Activated T-helper 17 cell treated with anti-CD3 and anti-CD28 coated beads, Interleukin-2, amount 50 U/mL, for 72 hours (primary cell): ENCODE data around the gene GABRR2. TPM values are rescaled to one million over a fixed set of nuclear protein-coding genes. Genes with fewer than 3 reads are reported as not detected.
"Not testable (repeated sequence)": the region's sequence is repeated elsewhere in the genome, so short reads cannot be mapped to it uniquely, and the experiment has no call there.

ENCODE experiments used
- ATAC-seq: fragments of 150-1000 bp; cut with Tn5 transposase; replicated peaks from 2 replicates; pipeline ENCODE4 v1.10.0; 2021; ENCODE audit warnings: mild to moderate bottlenecking, moderate library complexity
- H3K27ac Mint-ChIP-seq: one replicate; pipeline ENCODE4 v1.8.0; 2022; ENCODE audit warnings: mixed read lengths
- H3K27me3 Mint-ChIP-seq: one replicate; pipeline ENCODE4 v1.8.0; 2022; ENCODE audit warnings: mixed read lengths
- H3K36me3 Mint-ChIP-seq: one replicate; pipeline ENCODE4 v1.8.0; 2022; ENCODE audit warnings: low read depth, mild to moderate bottlenecking, mixed read lengths
- H3K4me1 Mint-ChIP-seq: one replicate; pipeline ENCODE4 v1.8.0; 2022; ENCODE audit warnings: mixed read lengths
- H3K4me3 Mint-ChIP-seq: one replicate; pipeline ENCODE4 v1.8.0; 2022; ENCODE audit warnings: mild to moderate bottlenecking, mixed read lengths
- H3K9me3 Mint-ChIP-seq: one replicate; pipeline ENCODE4 v1.8.0; 2022; ENCODE audit warnings: mixed read lengths
- total RNA-seq, 2 donors: library from RNA; stranded (reverse); gene quantifications; one replicate each; pipeline ENCODE4 v1.2.3, GENCODE V29; 2022

GABRR2 gene
- total RNA-seq, 2 donors from 2014 or later: 0.64 to 0.71 TPM

DNA sequence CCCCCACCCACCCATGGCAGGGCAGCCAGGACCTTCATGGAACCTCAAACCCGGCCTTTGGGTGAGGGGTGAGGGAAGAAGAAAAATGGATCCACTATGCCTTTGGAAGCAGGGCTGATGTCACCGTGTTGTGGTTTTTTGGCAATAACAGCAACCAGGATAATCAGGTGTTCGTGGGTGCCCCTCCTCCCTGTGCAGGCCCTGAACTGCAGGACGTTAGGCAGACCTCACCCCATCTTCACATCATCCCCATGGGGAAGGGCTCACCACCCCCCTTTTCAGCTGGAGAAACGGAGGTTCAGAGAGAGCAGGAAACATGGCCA, 3.6 kb downstream of the GABRR2 start:
- H3K27ac Mint-ChIP-seq: no peak overlapping the region
- no peaks in the 10 kb centered on the region for H3K27me3 Mint-ChIP-seq
- H3K4me3 Mint-ChIP-seq: no peak overlapping the region
- ATAC-seq: no peak
- H3K4me1 Mint-ChIP-seq: no peaks in the 10 kb centered on the region
- no peaks in the 10 kb centered on the region for H3K9me3 Mint-ChIP-seq
- peaks cover 5% of the 10 kb centered on the region for H3K36me3 Mint-ChIP-seq

DNA sequence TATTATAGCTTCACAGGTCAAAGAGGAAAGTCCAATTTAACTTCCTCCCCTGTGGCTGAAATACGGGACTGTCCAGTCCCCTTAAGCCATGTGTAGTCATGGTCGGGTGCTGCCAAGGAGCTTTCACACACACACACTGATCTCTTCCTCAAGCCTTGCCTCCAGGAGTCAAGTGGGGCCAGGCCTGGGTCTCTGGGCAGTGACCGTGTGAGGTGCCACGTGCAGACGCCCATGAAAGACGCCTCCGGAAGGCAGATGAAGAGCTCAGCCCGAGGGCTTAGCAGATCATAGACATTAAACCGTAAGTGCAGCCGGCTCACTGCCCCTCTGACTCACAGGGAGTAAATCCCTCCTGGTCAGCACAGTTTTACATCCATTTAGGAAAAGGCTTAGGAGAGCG, 4.2 kb downstream of the GABRR2 start:
- Mint-ChIP-seq H3K36me3 (peaks cover 2% of the 10 kb centered on the region), H3K4me1 (no peaks in the 10 kb centered on the region), H3K9me3 (no peaks in the 10 kb centered on the region), H3K27ac (no peak overlapping the region), H3K4me3 (no peak overlapping the region), H3K27me3 (no peaks in the 10 kb centered on the region)
- ATAC-seq: no peak

DNA sequence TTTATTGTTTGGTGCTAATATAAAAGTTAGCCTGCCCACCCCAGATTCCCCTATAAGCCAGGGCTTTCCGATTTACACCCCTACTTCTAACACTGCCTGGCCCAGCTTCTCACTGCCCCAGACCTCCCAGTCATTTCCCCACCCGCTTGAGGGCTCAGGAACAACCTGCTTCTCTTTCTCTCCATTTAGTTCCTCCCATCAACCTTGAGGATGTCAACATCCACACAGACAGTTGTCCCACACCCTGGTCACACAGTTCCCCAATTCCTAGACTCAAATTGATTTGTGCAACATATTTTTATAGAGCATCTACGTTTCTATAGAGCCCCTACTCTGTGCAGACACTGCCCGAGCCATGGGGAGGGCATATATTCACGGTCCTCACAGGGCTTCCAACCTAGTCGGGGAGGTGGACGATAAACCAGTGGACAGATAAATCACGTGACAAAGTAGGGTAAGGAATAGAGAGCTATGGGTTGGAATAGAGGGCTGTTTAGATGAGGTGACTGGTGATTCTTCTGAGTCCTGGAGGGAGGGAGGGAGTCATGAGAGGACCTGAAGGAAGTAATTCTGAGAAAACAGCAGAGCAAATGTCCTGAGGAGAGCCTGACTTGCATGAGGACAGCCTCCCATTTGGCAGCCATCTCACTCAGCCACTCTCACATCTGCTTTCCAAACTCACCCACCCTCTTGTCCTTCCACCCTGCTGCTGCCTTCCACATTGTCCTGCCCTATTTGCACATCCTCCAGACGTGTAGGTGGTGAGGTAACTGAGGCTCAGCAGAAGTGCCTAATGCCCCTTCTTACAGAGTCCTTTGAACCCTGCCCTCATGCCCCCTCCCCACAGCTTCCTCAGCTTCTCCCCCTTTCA, 6.3 kb downstream of the GABRR2 start:
- Mint-ChIP-seq H3K27ac (no peak overlapping the region), H3K4me3 (no peak overlapping the region), H3K36me3 (no peaks in the 10 kb centered on the region), H3K27me3 (no peaks in the 10 kb centered on the region), H3K4me1 (no peaks in the 10 kb centered on the region), H3K9me3 (no peaks in the 10 kb centered on the region)
- ATAC-seq: no peak

- H3K9me3 Mint-ChIP-seq, ATAC-seq: not testable (repeated sequence)
These were observed 10.6 kb downstream of the GABRR2 start for GRCh38 chr6:89304517-89304916.

DNA sequence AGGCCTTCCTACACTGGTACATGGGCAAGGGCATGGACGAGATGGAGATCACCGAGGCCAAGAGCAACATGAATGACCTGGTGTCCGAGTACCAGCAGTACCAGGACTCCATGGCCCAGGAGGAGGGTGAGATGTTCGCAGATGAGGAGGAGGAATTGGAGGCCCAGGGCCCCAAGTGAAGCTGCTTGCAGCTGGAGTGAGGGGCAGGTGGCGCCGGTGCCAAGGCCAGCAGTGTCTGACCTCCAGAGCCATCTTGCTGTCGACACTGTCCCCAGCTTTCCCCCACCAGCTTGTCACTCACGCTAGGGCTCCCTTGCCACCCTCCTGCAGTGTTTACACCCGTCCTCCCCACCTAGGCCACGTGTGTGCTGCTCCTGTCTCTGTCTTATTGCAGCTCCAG, 12.2 kb downstream of the GABRR2 start:
- H3K4me1 Mint-ChIP-seq: peaks cover 19% of the 10 kb centered on the region

More at GRCh38 chr6:89304517-89304916, 10.6 kb downstream of the GABRR2 start:
- not testable (repeated sequence) for H3K27ac Mint-ChIP-seq, H3K36me3 Mint-ChIP-seq, H3K4me1 Mint-ChIP-seq, H3K27me3 Mint-ChIP-seq, H3K4me3 Mint-ChIP-seq

DNA sequence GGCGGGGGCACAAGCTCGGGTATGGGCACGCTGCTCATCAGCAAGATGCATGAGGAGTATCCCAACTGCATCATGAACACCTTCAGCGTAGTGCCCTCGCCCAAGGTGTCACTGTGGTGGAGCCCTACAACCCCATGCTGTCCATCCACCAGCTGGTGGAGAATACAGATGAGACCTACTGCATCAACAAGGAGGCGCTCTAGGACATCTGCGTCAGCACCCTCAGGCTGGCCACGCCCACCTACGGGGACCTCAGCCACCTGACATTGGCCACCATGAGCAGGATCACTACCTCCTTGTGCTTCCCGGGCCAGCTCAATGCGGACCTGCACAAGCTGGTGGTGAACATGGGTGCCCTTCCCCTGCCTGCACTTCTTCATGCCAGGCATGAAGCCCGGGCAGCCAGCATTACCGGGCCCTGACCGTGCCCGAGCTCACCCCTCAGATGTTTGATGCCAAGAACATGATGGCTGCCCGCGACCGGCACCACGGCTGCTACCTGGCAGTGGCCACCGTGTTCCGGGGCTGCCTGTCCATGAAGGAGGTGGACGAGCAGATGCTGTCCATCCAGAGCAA, 12.8 kb downstream of the GABRR2 start:
- H3K27ac Mint-ChIP-seq: no peak overlapping the region
- H3K4me3 Mint-ChIP-seq: no peak overlapping the region
- ATAC-seq: no peak
- H3K27me3 Mint-ChIP-seq: no peaks in the 10 kb centered on the region
- H3K36me3 Mint-ChIP-seq: peaks cover 6% of the 10 kb centered on the region
- H3K9me3 Mint-ChIP-seq: no peaks in the 10 kb centered on the region
- peaks cover 25% of the 10 kb centered on the region for H3K4me1 Mint-ChIP-seq

More for the DNA sequence above, 12.2 kb downstream of the GABRR2 start:
- ATAC-seq: no peak
- Mint-ChIP-seq H3K36me3 (peaks cover 3% of the 10 kb centered on the region), H3K4me3 (no peak overlapping the region), H3K27ac (no peak overlapping the region), H3K27me3 (no peaks in the 10 kb centered on the region), H3K9me3 (no peaks in the 10 kb centered on the region)

DNA sequence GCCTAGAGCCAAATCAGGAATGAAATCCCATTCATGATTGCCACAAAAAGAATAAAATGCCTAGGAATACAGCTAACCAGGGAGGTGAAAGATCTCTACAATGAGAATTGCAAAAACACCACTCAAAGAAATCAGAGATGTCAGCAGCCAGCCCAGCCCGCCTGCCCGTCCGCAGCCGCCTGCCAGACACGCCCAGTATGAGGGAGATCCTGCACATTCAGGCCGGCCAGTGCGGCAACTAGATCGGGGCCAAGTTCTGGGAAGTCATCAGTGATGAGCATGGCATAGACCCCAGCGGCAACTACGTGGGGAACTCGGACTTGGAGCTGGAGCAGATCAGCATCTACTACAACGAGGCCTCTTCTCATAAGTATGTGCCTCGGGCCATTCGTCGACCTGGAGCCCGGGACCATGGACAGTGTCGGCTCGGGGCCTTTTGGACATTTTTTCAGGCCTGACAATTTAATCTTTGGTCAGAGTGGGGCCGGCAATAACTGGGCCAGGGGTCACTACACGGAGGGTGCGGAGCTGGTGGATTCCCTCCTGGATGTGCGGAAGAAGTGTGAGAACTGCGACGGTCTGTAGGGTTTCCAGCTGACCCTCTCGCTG, 13.4 kb downstream of the GABRR2 start:
- peaks cover 25% of the 10 kb centered on the region for H3K4me1 Mint-ChIP-seq
- H3K27ac Mint-ChIP-seq: no peak overlapping the region
- H3K4me3 Mint-ChIP-seq: no peak overlapping the region
- H3K9me3 Mint-ChIP-seq: no peaks in the 10 kb centered on the region
- H3K36me3 Mint-ChIP-seq: peaks cover 6% of the 10 kb centered on the region
- no peaks in the 10 kb centered on the region for H3K27me3 Mint-ChIP-seq
- ATAC-seq: no peak

- H3K4me3 Mint-ChIP-seq: peak overlapping the region; percentile 75
- peaks cover 25% of the 10 kb centered on the region for H3K4me1 Mint-ChIP-seq
- no peaks in the 10 kb centered on the region for H3K27me3 Mint-ChIP-seq
- no peaks in the 10 kb centered on the region for H3K9me3 Mint-ChIP-seq
- H3K36me3 Mint-ChIP-seq: peaks cover 6% of the 10 kb centered on the region
- no peak for ATAC-seq
- H3K27ac Mint-ChIP-seq: peak overlapping the region; percentile 93
These were observed 15.6 kb downstream of the GABRR2 start for GRCh38 chr6:89299466-89299850.

DNA sequence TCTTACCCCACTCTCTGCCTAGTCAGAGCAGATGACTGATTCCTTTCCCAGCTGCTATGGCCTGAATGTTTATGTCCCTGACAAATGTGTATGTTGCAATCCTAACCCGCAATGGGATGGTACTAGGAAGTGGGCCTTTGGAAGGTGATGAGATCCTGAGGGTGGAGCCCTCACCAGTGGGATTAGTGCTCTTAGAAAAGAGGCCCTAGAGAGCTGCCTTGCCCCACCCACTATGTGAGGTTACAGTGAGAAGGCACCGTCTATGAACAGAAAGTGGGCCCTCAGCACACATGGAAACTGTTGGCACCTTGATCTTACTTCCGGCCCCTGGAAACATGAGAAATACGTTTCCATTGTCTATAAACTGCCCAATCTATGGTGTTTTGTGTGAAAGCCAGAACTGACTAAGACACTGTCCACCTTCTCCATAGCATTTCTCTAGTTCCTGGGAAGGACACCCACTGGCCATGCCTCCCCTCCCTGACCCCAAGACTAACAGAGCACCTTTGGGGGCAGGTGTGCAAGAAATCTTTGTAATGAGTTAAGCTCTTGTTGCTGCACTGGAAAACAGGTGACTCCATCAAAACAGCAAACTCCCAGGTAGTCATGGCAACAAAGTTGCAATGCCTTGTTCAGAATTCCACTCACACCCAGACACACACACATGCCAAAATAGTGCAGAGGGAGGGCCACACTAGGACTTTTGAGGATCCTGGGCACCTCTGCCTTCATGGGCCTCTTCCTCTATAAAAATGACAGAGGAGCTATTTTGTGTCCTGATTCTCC, 16.2 kb downstream of the GABRR2 start:
- Mint-ChIP-seq H3K36me3 (peaks cover 6% of the 10 kb centered on the region), H3K27me3 (no peaks in the 10 kb centered on the region), H3K27ac (peak overlapping the region; percentile 93), H3K9me3 (no peaks in the 10 kb centered on the region), H3K4me1 (peaks cover 25% of the 10 kb centered on the region), H3K4me3 (peak overlapping the region; percentile 75)
- ATAC-seq: peak; percentile 76

GRCh38 chr6:89297695-89298351, 17.3 kb downstream of the GABRR2 start:
- H3K4me3 Mint-ChIP-seq: peak overlapping the region; percentile 75
- peaks cover 25% of the 10 kb centered on the region for H3K4me1 Mint-ChIP-seq
- peaks cover 6% of the 10 kb centered on the region for H3K36me3 Mint-ChIP-seq
- peak overlapping the region; percentile 93 for H3K27ac Mint-ChIP-seq
- peak; percentile 83 for ATAC-seq
- H3K9me3 Mint-ChIP-seq: no peaks in the 10 kb centered on the region
- no peaks in the 10 kb centered on the region for H3K27me3 Mint-ChIP-seq

DNA sequence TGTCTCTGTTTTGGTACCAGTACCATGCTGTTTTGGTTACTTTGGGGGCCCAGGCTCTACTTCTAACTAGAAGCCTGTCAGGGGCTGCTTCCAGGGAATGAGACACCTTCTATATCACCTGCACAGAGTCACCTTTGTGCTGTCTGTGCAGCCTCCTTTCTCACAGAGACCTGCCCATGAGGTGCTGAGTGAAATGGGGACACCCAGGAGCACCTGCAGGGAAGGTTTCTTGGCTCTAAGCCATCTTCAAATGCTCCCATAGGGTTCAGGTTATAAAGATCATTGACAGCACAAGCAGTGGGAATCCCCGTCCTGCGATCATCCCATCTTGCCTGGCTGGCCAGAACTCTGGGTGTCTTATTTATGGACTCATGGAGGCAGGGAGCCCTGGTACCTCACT, 19.1 kb downstream of the GABRR2 start:
- Mint-ChIP-seq H3K4me1 (peaks cover 25% of the 10 kb centered on the region), H3K27me3 (no peaks in the 10 kb centered on the region), H3K27ac (no peak overlapping the region), H3K4me3 (no peak overlapping the region), H3K36me3 (peaks cover 6% of the 10 kb centered on the region), H3K9me3 (no peaks in the 10 kb centered on the region)
- no peak for ATAC-seq

DNA sequence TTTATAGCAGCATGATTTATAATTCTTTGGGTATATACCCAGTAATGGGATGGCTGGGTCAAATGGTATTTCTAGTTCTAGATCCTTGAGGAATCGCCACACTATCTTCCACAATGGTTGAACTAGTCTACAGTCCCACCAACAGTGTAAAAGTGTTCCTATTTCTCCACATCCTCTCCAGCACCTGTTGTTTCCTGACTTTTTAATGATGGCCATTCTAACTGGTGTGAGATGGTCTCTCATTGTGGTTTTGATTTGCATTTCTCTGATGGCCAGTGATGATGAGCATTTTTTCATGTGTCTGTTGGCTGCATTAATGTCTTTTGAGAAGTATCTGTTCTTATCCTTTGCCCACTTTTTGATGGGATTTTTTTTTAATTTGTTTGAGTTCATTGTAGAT, 20.0 kb downstream of the GABRR2 start:
- H3K36me3 Mint-ChIP-seq, ATAC-seq, H3K4me3 Mint-ChIP-seq, H3K27ac Mint-ChIP-seq, H3K27me3 Mint-ChIP-seq, H3K9me3 Mint-ChIP-seq: not testable (repeated sequence)
- peaks cover 25% of the 10 kb centered on the region for H3K4me1 Mint-ChIP-seq

DNA sequence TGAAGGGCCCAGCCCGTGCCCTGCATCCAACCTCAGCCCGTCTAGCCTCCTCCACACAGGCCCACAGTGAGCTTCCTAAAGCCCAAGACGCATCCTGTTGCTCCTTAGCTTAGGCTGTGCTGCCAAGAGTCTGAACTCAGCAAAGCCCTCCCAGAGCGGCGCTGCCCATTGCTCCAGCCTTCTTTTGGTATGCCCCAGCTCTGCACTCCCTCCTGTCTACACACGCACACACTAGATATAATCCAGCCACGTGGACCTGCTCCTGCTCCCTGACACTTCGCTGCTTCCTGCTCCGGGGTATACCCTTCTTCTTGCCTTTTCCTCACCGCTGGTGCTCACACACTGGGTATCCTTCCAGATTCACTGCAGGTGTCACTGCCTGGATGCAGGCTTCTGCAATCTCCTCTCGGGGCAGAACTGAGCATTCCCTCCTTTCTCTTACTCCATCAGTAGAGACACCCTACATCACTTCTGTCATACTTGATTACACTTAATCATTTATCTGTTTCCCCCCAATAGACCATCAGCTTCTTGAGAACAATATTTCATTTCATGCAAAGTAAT, 23.8 kb downstream of the GABRR2 start:
- H3K27me3 Mint-ChIP-seq: no peaks in the 10 kb centered on the region
- ATAC-seq: no peak
- no peaks in the 10 kb centered on the region for H3K4me1 Mint-ChIP-seq
- no peaks in the 10 kb centered on the region for H3K9me3 Mint-ChIP-seq
- no peak overlapping the region for H3K4me3 Mint-ChIP-seq
- no peaks in the 10 kb centered on the region for H3K36me3 Mint-ChIP-seq
- H3K27ac Mint-ChIP-seq: no peak overlapping the region
